HG03457 (cell line): ENCODE results near the gene MAGI3.
"Not testable (repeated sequence)": the region's sequence is repeated elsewhere in the genome, so short reads cannot be mapped to it uniquely, and the experiment has no call there.

Experiments
- ATAC-seq: cut with Tn5 transposase; IDR thresholded peaks from one replicate; pipeline ENCODE4 v1.9.1; 2021; ENCODE audit warnings: moderate number of reproducible peaks; ENCODE audit not compliant: unreplicated experiment

Gene MAGI3

DNA sequence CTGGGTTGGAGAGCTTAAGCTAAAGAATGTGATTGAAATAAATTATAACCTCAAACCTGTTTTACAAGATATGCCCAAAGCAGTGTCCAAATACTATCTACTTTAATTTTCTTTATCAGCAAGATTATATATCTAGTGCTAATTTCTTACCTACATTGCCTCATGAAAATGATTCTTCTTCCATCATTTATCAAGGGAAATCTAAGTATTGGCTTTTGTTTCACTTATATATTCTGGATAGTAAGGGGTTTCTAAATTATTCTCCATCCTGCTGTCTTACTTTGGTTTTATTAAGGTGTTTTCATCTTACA is 287.8 kb downstream of the MAGI3 start:
- no peak for ATAC-seq

DNA sequence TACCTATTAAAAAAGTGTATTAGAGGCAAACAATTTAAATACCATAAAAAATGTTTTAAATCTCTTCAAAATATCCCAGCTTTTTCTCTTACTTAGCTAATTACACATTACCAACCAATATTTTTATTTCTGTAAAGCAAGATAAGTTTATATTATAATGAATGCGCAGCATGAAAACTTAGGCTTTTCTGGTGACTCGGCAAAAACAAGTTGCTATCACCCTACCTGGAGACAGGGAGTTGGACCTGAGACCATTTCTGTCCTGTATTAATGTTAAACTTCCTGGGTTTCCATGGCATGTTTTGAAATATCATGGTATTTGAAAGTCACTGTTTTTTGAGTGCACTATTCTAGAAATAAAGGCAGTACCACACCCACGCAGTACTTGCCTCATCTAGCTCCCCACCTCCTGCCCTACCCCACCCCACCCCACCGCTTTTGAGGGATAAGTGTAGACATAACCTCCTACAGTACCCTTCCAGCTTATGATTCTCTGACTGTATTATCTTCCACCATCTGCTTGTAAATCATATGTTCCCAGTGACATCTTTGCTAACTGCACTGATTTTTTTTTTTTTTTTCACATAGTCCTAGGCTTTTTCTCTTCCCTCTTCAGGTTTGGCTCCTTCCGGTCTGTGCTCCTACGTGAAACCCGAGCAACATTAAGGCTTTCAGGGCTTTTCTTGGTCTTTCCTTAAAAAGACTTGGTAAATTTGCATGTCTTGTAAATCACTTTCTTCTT is 291.5 kb downstream of the MAGI3 start:
- no peak for ATAC-seq

DNA sequence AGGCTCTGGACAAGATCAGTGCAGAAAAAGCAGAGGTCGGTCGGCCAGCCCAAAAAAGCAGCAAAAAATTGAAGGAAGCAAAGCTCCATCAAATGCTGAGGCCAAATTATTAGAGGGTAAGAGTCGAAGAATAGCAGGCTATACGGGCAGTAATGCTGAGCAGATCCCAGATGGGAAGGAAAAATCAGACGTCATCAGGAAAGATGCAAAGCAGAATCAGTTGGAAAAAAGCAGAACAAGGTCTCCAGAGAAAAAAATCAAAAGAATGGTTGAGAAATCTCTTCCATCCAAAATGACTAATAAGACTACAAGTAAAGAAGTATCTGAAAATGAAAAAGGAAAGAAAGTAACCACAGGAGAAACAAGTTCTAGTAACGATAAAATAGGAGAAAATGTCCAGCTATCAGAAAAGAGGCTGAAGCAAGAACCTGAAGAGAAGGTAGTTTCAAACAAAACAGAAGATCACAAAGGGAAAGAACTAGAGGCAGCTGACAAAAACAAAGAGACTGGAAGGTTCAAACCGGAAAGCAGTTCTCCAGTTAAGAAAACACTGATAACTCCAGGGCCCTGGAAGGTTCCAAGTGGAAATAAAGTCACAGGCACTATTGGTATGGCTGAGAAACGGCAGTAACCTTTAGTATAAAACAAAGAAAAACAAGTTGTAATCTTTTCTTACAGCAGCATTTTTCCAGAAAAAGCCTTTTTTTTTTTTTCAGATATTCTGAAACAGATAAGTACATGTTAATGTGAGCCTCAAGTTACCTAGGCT is 293.3 kb downstream of the MAGI3 start:
- ATAC-seq = no peak

DNA sequence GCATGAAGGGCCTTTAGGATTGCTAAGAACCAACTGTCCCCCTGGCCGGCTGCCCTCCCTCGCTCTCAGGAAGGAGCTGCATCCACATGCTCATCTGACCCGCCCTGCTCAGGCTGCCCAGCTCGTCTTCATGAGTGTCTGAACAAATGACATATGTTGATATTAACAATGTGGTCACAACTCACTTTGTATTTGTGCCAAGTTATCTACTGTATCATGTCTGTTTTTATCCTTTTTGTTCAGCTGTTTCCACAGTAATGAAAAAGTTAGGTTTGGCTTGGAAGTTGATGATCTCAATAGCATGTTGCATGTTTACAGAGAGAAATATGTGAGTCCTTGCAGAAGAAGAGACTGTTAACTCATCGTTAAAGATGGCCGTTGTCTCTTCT is 293.8 kb downstream of the MAGI3 start:
- no peak for ATAC-seq

DNA sequence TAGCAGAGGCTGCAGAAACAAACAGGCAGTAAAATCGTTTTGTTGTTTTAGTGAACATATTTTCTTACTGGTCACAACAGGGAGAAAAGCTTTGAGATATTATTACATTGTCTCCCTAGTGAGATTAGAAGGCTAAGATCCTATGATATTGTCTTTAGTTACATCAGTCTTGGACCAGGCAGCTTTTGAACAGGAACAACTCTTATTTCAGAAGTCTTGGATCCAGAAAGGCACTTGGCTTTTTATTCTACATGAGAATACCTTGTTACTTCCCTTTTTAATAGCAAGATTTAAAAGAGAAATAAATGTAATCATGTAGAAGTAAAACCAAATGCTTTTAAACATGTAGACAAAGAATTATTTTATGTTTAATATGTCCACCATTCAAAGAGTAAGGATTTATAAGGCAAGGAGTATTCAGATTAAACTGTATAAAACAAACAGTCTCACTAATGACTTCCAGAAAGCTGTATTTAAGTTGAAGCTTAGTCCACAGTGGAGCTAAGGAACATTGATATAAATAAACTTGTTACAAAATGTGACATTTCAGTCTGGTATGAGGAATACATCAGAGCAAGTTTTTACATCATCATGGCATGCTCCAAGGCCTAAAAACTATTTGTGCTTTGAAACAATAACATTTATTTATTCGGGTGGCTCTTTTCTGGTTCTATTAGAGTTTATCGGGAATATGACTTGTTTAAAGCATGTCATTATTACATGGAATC is 296.7 kb downstream of the MAGI3 start:
- no peak for ATAC-seq

DNA sequence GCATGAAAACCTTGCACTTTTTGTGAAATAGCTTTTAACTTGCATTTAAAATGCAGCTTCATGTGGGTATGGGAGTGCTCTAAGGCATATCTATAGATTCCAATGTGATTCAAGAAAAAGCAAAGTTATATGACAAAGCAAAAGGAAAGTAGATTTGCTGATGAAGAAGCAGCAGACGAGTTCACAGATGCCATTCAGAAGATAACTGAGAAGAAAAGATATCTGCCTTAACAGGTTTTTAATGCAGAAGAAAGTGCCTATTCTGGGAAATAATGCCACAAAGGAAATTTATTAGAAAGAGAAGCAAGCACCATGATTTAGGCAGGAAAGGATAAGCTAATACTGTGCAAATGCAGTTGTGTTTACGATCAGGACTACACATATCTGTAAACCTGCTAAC is 300.9 kb downstream of the MAGI3 start:
- ATAC-seq = no peak

DNA sequence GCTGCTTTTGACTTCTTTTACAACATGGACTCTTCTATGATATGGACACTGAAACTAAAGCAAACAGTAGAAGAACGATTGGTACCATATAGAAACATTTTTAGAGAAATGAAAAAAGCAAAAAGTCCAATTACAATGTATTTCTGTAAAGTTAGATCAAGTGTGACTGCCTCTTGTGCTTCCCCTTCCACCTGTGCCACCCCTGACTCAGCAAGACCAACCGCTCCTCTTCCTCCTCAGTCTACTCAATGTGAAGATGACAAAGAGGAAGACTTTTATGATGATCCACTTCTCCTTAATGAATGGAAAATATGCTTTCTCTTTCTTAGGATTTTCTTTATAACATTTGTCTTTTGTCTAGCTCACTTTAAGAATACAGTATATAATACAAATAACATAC is 302.0 kb downstream of the MAGI3 start:
- no peak for ATAC-seq

DNA sequence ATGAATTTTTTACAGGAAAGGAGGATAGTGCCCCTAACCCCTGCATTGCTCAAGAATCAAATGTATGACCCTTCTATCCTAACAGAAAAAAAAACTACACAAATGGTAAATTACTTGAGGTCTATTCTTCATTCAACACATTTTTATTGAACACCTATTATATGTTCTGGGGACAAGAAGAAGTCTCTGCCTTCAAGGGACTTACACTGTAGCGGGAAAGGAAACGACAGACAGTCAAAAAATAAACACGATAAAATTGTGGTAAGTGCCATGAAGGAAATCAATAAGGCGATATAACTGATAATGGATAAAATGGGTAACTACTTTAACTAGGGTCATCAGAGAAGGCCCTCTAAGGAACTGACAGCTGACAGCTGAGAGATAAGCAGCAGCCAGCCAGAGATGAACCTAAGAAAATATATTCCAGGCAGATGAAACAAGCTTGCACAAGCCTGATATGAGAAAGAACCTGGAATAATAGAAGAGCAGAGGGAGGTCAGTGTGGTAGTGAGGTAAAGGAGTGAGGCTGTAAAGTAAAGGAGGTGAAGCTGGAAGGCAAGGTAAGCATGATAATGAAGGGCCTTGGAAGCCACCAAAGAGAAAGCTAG is 302.6 kb downstream of the MAGI3 start:
- ATAC-seq = no peak

DNA sequence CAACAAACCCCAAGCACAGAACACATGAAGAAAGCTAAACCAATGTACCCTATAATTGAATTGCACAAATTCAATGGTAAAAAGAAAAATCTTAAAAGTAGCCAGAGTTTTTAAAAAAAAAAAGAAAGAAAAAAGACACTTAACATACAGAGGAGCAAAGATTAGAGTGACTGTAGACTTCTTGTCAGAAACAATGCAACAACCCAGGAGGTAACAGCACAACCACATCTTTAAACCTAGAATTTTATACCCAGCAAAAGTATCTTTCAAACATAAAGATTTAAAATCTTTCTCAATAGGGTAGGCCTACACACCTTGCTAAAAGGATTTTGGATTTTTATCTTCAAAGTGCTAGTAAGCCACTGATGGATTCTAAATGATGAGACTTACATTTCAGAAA is 304.6 kb downstream of the MAGI3 start:
- no peak for ATAC-seq

DNA sequence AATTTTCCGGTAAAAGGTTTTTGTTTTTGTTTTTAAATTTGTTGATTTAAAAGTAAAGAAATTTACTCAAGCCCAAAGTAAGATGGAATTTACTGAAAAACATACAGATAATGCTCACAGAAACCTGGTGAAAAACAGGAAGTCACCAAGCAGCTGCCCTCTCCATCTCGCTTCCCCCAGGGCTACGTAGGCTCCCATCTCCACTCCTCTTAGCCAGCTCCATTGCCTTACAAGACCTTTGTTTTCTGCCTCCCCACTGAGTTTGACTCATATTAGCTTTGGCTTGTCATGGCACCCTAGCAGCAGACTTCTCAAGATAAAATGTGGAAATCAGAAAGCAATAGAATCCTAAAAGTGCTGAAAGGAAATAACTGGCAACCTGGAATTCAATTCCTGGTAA is 311.1 kb downstream of the MAGI3 start:
- no peak for ATAC-seq

DNA sequence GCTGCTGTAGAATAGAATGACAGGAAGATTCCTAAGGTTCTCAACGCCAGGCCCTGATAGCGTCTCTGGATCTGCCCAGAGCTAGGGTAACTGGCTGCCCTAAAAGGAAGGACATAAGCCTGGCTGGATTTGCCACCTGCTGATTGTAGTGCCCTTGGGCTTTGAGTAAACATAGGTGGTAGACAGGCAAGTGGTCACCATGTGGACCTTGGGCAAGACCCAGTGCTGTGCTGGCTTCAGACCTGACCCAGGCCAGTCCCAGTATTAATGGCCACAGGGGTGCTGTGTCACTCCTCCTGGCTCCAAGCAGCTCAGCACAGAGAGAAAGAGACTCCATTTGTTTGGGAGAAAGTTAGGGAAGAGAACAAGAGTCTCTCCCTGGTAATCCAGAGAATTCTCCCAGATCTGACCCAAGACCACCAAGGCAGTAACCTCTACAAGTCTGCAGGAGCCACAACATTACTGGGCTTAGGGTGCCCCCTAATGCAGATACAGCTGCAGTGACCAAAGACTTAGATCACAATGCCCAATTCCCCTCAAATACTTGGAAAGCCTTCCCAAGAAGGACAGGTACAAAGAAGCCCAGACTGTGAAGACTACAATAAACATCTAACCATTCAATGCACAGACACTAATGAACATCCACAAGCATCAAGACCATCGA is 324.4 kb downstream of the MAGI3 start:
- ATAC-seq = no peak

DNA sequence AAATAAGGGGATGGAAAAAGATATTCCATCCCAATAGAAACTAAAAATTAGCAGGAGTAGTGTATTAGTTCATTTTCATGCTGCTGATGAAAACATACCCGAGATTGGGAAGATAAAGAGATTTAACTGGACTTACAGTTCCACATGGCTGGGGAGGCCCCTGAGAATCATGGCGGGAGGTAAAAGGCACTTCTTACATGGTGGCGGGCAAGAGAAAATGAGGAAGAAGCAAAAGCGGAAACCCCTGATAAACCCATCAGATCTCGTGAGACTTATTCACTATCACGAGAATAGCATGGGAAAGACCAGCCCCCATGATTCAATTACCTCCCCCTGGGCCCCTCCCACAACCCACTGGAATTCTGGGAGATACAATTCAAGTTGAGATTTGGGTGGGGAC is 327.2 kb downstream of the MAGI3 start:
- not testable (repeated sequence) for ATAC-seq

DNA sequence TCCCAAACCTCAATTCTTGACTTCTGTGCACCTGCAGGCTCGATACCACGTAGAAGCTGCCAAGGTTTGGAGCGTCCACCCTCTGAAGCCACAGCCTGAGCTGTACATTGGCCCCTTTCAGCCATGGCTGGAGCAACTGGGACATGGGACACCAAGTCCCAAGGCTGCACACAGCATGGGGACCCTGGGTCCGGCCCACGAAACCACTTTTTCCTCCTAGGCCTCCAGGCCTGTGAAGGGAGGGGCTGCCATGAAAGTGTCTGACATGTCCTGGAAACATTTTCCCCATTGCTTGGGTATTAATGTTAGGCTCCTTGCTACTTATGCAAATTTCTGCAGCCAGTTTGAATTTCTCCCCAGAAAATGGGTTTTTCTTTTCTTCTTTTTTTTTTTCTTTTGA is 328.3 kb downstream of the MAGI3 start:
- not testable (repeated sequence) for ATAC-seq

DNA sequence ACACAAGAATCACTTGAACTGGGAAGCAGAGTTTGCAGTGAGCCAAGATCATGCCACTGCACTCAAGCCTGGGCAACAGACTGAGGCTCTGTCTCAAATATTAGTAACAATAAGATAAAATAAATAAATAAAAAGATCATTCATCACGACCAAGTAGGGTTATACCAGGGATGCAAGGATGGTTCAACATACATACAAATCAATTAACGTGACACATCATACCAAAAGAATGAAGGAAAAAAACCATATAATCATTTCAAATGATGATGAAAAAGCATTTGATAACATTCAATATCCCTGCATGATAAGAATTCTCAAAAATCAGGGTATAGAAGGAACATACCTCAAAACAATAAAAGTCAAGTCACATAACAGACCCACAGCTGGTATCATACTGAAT is 330.7 kb downstream of the MAGI3 start:
- ATAC-seq = no peak

DNA sequence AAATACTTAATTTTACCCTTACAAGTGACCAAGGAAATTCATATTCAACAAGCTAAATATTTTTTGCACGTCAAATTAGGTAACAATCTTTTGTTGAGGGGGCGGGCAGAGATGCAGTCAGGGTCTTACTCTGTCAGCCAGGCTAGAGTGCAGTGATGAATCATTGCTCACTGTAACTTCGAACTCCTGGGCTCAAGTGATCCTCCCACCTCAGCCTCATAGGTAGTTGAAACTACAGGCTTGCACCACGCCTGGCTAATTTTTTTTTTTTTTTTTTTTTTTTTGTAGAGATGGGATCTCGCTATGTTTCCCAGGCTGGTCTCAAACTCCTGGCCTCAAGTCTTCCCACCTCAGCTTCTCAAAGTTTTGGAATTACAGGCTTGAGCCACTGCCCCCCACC is 342.5 kb downstream of the MAGI3 start:
- no peak for ATAC-seq

DNA sequence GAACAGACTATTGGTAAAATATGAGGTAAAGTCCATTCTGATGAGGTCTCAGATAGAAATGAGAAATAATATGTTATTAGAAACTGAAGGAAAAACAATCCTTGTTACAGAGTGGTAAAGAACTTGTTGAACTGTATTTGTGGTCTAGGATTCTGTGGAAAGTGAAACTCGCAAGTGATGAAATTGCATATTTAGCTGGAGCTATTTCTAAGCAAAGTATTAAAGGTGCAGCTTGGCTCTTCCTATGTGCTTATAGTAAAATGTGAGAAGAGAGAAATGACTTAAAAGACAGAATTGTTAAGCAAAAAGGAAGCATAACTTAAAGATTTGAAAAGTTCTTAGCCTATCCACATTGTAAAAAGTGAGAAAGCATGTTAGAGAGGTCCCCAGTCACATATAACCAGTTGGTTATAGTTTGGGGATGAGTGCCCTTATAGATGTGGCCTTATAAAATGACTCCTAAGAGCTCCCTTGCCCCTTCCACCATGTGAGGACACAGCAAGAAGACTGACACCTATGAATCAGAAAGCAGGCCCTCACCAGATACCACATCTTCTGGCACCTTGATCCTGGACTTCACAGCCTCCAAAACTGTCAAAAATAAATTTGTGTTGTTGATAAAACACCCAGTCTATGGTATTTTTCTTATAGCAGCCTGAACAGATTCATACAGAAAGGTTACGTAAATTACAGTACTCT is 344.2 kb downstream of the MAGI3 start:
- ATAC-seq = no peak
